Nephron (organoid): Measurements from ENCODE around the gene RAB11FIP4.
A peak's percentile ranks its signal among the peaks of the same experiment; 100 is the strongest.

Experiments
- H3K27ac Mint-ChIP-seq, 3 experiments: 2 replicates each; pipeline ENCODE4 v1.8.0; 2020; ENCODE audit warnings: mixed read lengths in 3 of 3, mild to moderate bottlenecking in 2 of 3, moderate library complexity in 1 of 3
- H3K27me3 Mint-ChIP-seq: 2 replicates; pipeline ENCODE4 v1.8.0; 2021; ENCODE audit warnings: low read depth, mild to moderate bottlenecking, moderate library complexity, mixed read lengths
- H3K36me3 Mint-ChIP-seq: 2 replicates; pipeline ENCODE4 v1.8.0; 2020; ENCODE audit warnings: low read depth, mixed read lengths
- H3K4me1 Mint-ChIP-seq: 2 replicates; pipeline ENCODE4 v1.8.0; 2020; ENCODE audit warnings: mixed read lengths
- H3K4me3 Mint-ChIP-seq, 3 experiments: 2 replicates each; pipeline ENCODE4 v1.8.0; 2020; ENCODE audit warnings: mild to moderate bottlenecking in 3 of 3, mixed read lengths in 3 of 3, moderate library complexity in 2 of 3
- H3K9me3 Mint-ChIP-seq: 2 replicates; pipeline ENCODE4 v1.8.0; 2020; ENCODE audit warnings: mixed read lengths
- CTCF ChIP-seq, 3 experiments: fragments of 200-600 bp; sonication (generic); IDR thresholded peaks; one replicate each; pipeline ENCODE4 v1.5.0; 2021; ENCODE audit warnings: antibody characterized with exemption in 3 of 3; ENCODE audit not compliant: unreplicated experiment in 3 of 3

RAB11FIP4 gene

DNA sequence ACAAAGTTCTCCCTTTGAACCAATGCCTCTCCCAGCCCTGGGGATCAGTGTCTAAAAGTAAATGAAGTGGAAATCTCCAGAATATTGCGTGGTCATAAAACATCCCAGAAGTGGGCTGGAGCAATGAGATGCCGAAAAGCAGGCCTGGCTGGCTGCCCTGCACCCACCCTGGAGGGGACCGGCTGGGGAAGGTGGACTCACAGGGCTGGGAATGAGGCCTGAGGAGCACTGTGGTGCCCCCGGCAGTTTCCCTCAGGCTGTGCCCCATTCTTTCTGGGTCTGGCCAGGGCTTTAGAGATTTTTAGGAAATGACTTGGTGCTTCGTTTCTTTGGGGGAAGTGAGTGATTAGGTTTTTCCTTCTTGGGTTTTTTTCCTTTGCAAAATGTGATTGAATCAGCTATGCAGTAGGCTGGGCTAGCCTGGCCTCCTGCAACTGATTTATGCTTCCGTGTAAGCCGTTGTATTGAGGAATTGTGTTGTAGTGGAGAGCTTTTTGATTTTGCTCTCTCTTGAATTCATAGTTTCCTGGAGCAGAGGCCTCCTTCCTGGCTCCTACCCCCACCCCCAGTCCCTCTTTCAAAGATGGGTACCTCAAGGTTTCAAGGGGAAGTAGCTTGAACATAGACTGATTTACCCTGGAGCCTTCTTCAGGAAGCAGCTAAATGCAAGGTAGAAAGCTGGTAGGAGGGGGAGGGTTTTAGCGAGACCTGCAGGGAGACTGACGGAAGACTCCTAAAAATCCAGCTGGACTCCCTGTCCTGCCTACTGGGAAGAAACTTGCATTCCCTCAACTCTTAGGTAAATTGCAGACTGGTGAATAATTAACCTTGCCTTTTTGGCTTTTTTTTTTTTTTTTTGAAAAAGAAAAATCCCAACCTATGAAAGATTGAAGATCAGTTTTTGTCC, 170.2 kb downstream of the RAB11FIP4 start:
- Mint-ChIP-seq H3K4me1 (peaks cover 38% of the 10 kb centered on the region), H3K36me3 (no peaks in the 10 kb centered on the region), H3K27ac (peak overlapping the region; percentile 86 to 90 (median 89)), H3K9me3 (no peaks in the 10 kb centered on the region), H3K27me3 (peaks cover 30% of the 10 kb centered on the region), H3K4me3 (peak overlapping the region; percentile 83 to 90 (median 85))
- no peak for TF ChIP-seq CTCF (IDR thresholded peaks at IDR 0.05; ENCODE audit: unreplicated experiment in 3 of 3)

DNA sequence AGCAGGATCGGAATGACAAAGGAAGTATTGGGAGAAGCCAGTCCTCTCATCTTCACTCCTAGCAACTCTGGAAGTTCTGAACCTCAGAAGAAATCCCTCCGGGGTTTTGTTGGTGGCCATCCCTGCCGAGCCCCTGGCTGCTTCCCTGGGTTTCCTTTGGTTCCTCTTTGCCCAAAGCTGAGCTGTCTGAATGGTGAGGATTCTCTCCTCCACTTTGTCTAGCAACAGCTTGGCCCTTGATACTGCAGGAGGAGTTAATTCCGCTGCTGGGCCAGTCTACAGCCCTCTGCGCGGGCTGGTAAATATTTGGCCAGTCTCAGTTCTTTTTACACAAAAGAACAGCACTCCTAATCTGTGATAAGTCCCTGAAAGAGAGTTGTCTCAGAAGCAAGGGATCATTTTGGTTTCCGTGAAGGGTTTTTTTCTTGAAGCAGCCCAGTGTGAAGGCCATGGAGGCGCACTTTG, 170.9 kb downstream of the RAB11FIP4 start:
- H3K27me3 Mint-ChIP-seq: peaks cover 25% of the 10 kb centered on the region
- H3K4me3 Mint-ChIP-seq: peak overlapping the region; percentile 21 to 53 (median 53)
- peak overlapping the region; percentile 57 to 86 (median 81) for H3K27ac Mint-ChIP-seq
- H3K9me3 Mint-ChIP-seq: no peaks in the 10 kb centered on the region
- no peak for TF ChIP-seq CTCF (IDR thresholded peaks at IDR 0.05; ENCODE audit: unreplicated experiment in 3 of 3)
- peaks cover 41% of the 10 kb centered on the region for H3K4me1 Mint-ChIP-seq
- H3K36me3 Mint-ChIP-seq: no peaks in the 10 kb centered on the region

DNA sequence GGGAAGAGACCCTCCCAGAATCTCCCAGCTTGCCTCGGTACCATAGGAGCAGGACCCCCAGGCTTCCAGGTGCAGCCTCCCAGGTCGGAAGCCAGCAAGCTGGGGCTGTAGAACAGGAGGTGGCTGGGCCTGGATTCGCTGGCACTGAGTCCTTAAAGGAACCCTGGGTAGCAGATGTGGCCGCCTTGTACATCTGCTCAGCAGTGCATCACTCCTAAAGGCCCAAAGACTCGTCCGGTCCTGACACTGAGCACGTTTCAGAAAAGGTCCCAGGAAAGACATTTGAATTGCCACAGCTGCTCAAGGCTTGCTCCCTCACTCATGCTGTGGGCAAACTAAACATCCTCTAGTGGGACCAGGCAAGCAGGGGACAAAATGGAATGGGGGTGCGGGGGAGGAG, 172.8 kb downstream of the RAB11FIP4 start:
- no peak overlapping the region for H3K4me3 Mint-ChIP-seq
- peaks cover 15% of the 10 kb centered on the region for H3K27me3 Mint-ChIP-seq
- peaks cover 48% of the 10 kb centered on the region for H3K4me1 Mint-ChIP-seq
- no peaks in the 10 kb centered on the region for H3K9me3 Mint-ChIP-seq
- no peak overlapping the region for H3K27ac Mint-ChIP-seq
- H3K36me3 Mint-ChIP-seq: no peaks in the 10 kb centered on the region
- TF ChIP-seq CTCF (IDR thresholded peaks at IDR 0.05; ENCODE audit: unreplicated experiment in 3 of 3): no peak

GRCh38 chr17:31564883-31565301, 173.4 kb downstream of the RAB11FIP4 start:
- Mint-ChIP-seq H3K4me3 (no peak overlapping the region), H3K4me1 (peaks cover 54% of the 10 kb centered on the region), H3K36me3 (no peaks in the 10 kb centered on the region), H3K27me3 (peaks cover 15% of the 10 kb centered on the region), H3K9me3 (no peaks in the 10 kb centered on the region), H3K27ac (peak overlapping the region in 2 of 3 experiments; percentile 28 to 30)
- no peak for TF ChIP-seq CTCF (IDR thresholded peaks at IDR 0.05; ENCODE audit: unreplicated experiment in 3 of 3)

GRCh38 chr17:31565652-31566051, 174.2 kb downstream of the RAB11FIP4 start:
- H3K36me3 Mint-ChIP-seq: no peaks in the 10 kb centered on the region
- peak overlapping the region in 1 of 3 experiments; percentile 30 for H3K27ac Mint-ChIP-seq
- H3K4me3 Mint-ChIP-seq: no peak overlapping the region
- no peaks in the 10 kb centered on the region for H3K9me3 Mint-ChIP-seq
- peaks cover 52% of the 10 kb centered on the region for H3K4me1 Mint-ChIP-seq
- peaks cover 8% of the 10 kb centered on the region for H3K27me3 Mint-ChIP-seq
- no peak for TF ChIP-seq CTCF (IDR thresholded peaks at IDR 0.05; ENCODE audit: unreplicated experiment in 3 of 3)
